ENCODE data around the gene ADGRE1.
"Not testable (repeated sequence)": the region's sequence is repeated elsewhere in the genome, so short reads cannot be mapped to it uniquely, and the experiment has no call there.

The ADGRE1 gene

GRCh38 chr19:6864325-6864940 lies 22.9 kb upstream of the ADGRE1 start (continued):
- TF ChIP-seq, protein P1, sequence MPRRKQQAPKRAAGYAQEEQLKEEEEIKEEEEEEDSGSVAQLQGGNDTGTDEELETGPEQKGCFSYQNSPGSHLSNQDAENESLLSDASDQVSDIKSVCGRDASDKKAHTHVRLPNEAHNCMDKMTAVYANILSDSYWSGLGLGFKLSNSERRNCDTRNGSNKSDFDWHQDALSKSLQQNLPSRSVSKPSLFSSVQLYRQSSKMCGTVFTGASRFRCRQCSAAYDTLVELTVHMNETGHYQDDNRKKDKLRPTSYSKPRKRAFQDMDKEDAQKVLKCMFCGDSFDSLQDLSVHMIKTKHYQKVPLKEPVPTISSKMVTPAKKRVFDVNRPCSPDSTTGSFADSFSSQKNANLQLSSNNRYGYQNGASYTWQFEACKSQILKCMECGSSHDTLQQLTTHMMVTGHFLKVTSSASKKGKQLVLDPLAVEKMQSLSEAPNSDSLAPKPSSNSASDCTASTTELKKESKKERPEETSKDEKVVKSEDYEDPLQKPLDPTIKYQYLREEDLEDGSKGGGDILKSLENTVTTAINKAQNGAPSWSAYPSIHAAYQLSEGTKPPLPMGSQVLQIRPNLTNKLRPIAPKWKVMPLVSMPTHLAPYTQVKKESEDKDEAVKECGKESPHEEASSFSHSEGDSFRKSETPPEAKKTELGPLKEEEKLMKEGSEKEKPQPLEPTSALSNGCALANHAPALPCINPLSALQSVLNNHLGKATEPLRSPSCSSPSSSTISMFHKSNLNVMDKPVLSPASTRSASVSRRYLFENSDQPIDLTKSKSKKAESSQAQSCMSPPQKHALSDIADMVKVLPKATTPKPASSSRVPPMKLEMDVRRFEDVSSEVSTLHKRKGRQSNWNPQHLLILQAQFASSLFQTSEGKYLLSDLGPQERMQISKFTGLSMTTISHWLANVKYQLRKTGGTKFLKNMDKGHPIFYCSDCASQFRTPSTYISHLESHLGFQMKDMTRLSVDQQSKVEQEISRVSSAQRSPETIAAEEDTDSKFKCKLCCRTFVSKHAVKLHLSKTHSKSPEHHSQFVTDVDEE (CRISPR knock-in tag; IDR thresholded peaks at IDR 0.05): no peak
- TF ChIP-seq TCF4 (CRISPR knock-in tag; IDR thresholded peaks at IDR 0.05; ENCODE audit: borderline replicate concordance) (no peak), ESRRG (CRISPR knock-in tag; IDR thresholded peaks at IDR 0.05) (no peak), TOX (CRISPR knock-in tag; IDR thresholded peaks at IDR 0.05; ENCODE audit: borderline replicate concordance) (no peak), RARB (CRISPR knock-in tag; IDR thresholded peaks at IDR 0.05) (no peak), GLIS3 (CRISPR knock-in tag; IDR thresholded peaks at IDR 0.05) (no peak), CSDC2 (CRISPR knock-in tag; IDR thresholded peaks at IDR 0.05) (no peak)
- TF ChIP-seq, protein P2, sequence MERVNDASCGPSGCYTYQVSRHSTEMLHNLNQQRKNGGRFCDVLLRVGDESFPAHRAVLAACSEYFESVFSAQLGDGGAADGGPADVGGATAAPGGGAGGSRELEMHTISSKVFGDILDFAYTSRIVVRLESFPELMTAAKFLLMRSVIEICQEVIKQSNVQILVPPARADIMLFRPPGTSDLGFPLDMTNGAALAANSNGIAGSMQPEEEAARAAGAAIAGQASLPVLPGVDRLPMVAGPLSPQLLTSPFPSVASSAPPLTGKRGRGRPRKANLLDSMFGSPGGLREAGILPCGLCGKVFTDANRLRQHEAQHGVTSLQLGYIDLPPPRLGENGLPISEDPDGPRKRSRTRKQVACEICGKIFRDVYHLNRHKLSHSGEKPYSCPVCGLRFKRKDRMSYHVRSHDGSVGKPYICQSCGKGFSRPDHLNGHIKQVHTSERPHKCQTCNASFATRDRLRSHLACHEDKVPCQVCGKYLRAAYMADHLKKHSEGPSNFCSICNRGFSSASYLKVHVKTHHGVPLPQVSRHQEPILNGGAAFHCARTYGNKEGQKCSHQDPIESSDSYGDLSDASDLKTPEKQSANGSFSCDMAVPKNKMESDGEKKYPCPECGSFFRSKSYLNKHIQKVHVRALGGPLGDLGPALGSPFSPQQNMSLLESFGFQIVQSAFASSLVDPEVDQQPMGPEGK (CRISPR knock-in tag; IDR thresholded peaks at IDR 0.05; ENCODE audit: borderline replicate concordance): no peak

DNA sequence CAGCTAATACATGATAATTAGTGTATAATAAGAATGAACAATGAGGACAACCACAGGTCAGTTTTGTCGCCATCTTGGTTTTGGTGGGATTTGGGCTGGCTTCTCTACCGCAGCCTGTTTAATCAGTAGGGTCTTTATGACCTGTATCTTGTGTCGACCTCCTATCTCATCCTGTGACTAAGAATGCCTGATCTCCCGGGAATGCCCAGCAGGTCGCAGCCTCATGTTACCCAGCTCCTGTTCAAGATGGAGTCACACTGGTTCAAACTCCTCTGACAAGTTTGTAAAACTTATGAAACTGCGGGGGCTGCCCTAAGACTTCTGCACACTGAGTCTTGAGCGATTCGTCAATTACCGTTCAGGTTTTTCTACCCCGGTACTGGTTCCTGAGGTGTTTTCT lies 21.5 kb upstream of the ADGRE1 start:
- TF ChIP-seq, protein P2 (CRISPR knock-in tag; IDR thresholded peaks at IDR 0.05; ENCODE audit: borderline replicate concordance): no peak
- TF ChIP-seq CREB5 (CRISPR knock-in tag; IDR thresholded peaks at IDR 0.05; ENCODE audit: low read depth) (no peak), ZNF565 (CRISPR knock-in tag; conservative IDR thresholded peaks at IDR 0.05; ENCODE audit: low read depth) (no peak)
- no peak for ATAC-seq

DNA sequence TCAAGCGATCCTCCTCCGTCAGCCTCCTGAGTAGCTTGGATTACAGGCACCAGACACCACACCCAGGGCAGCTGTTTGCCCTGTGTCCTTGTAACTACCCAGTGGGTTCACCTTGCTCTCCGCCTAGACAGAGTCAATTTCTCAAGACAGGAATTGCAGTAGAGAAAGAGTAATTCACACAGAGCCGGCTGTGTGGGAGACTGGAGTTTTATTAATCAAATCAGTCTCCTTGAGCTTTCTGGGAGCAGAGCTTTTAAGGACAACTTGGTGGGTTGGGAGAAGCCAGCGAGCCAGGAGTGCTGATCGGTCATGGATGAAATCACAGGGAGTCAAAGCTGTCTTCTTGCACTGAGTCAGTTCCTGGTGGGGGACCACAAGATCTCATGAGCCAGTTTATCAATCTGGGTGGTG lies 20.6 kb upstream of the ADGRE1 start:
- ATAC-seq: no peak
- TF ChIP-seq ARNTL (CRISPR knock-in tag; IDR thresholded peaks at IDR 0.05; ENCODE audit: borderline replicate concordance, low read depth): no peak
- TF ChIP-seq OSR1 (CRISPR knock-in tag; IDR thresholded peaks at IDR 0.05): no peak
- TF ChIP-seq CSRNP3 (CRISPR knock-in tag; IDR thresholded peaks at IDR 0.05): no peak
- TF ChIP-seq ZFP30 (CRISPR knock-in tag; IDR thresholded peaks at IDR 0.05): no peak

GRCh38 chr19:6868351-6868750 lies 19.0 kb upstream of the ADGRE1 start:
- TF ChIP-seq ZNF8 (CRISPR knock-in tag; IDR thresholded peaks at IDR 0.05): no peak
- TF ChIP-seq TOX (CRISPR knock-in tag; IDR thresholded peaks at IDR 0.05; ENCODE audit: borderline replicate concordance): no peak
- TF ChIP-seq CREB5 (CRISPR knock-in tag; IDR thresholded peaks at IDR 0.05; ENCODE audit: low read depth): no peak
- no peak for TF ChIP-seq ISL1 (CRISPR knock-in tag; IDR thresholded peaks at IDR 0.05)
- TF ChIP-seq, protein P1 (CRISPR knock-in tag; IDR thresholded peaks at IDR 0.05): no peak
- TF ChIP-seq OSR1 (CRISPR knock-in tag; IDR thresholded peaks at IDR 0.05): no peak
- TF ChIP-seq ZNF565 (CRISPR knock-in tag; conservative IDR thresholded peaks at IDR 0.05; ENCODE audit: low read depth): no peak
- no peak for TF ChIP-seq RARB (CRISPR knock-in tag; IDR thresholded peaks at IDR 0.05)
- no peak for TF ChIP-seq ZFP3 (CRISPR knock-in tag; IDR thresholded peaks at IDR 0.05)
- ATAC-seq: no peak

- ATAC-seq: not testable (repeated sequence)
Measured at GRCh38 chr19:6869151-6869882, 18.1 kb upstream of the ADGRE1 start.

Measured in SK-N-SH treated with all-trans-retinoic acid at 6 μM for 48 hours (cell line).